Smooth muscle cell (in vitro differentiated cells): ENCODE measurements around the gene TAF5L. TPM values are rescaled to one million over a fixed set of nuclear protein-coding genes. Genes with fewer than 3 reads are reported as not detected.
"Not testable (repeated sequence)": the region's sequence is repeated elsewhere in the genome, so short reads cannot be mapped to it uniquely, and the experiment has no call there.

Source experiments
- DNase-seq: peaks from one replicate; lab custom pipeline; 2025; ENCODE audit not compliant: unreplicated experiment; lab: John Stamatoyannopoulos, UW
- H2AFZ ChIP-seq: fragments of 200-600 bp; sonication (generic); 2 replicates; pipeline ENCODE4 v1.6.0; 2016; ENCODE audit warnings: antibody characterized with exemption, low read depth, mild to moderate bottlenecking
- H3F3A ChIP-seq: fragments of 200-600 bp; sonication (generic); 2 replicates; pipeline ENCODE4 v1.6.0; 2017; ENCODE audit warnings: antibody characterized with exemption, low read depth
- H3K27ac ChIP-seq: fragments of 200-600 bp; sonication (generic); 2 replicates; pipeline ENCODE4 v1.5.1; 2016; ENCODE audit warnings: low read depth, mild to moderate bottlenecking
- H3K27me3 ChIP-seq: fragments of 200-600 bp; sonication (generic); 2 replicates; pipeline ENCODE4 v1.6.1; 2016; ENCODE audit warnings: low read depth, mild to moderate bottlenecking
- H3K36me3 ChIP-seq: fragments of 200-600 bp; sonication (generic); 2 replicates; pipeline ENCODE4 v1.5.1; 2016; ENCODE audit warnings: low read depth
- H3K4me1 ChIP-seq: fragments of 200-600 bp; sonication (generic); 2 replicates; pipeline ENCODE4 v1.5.1; 2016; ENCODE audit warnings: low read depth
- H3K4me2 ChIP-seq: fragments of 200-600 bp; sonication (generic); 2 replicates; pipeline ENCODE4 v1.6.0; 2016; ENCODE audit warnings: mild to moderate bottlenecking
- H3K4me3 ChIP-seq: fragments of 200-600 bp; sonication (generic); 2 replicates; pipeline ENCODE4 v1.5.1; 2016; ENCODE audit warnings: mild to moderate bottlenecking
- H3K79me2 ChIP-seq: fragments of 200-600 bp; sonication (generic); 2 replicates; pipeline ENCODE4 v1.6.0; 2016; ENCODE audit warnings: low read depth, mild to moderate bottlenecking
- H3K9ac ChIP-seq: fragments of 200-600 bp; sonication (generic); 2 replicates; pipeline ENCODE4 v1.6.0; 2016; ENCODE audit warnings: low read depth
- H3K9me3 ChIP-seq: fragments of 200-600 bp; sonication (generic); replicated peaks from 2 replicates; pipeline ENCODE4 v1.5.1; 2016; ENCODE audit warnings: low read depth
- H4K20me1 ChIP-seq: fragments of 200-600 bp; sonication (generic); 2 replicates; pipeline ENCODE4 v1.6.0; 2016; ENCODE audit warnings: low read depth
- WGBS: methylation state at CpG from one replicate; pipeline ENCODE4 v1.1.7; 2016; ENCODE audit warnings: low lambda C conversion rate; 5-methylcytosine and 5-hydroxymethylcytosine counted together
- polyA plus RNA-seq: library from polyadenylated mRNA; unstranded; fragments of >200 nt; fragmentation: Nextera tagmentation; extraction: Ambion mirVana; gene quantifications from 2 replicates; pipeline ENCODE4 v1.2.1, GENCODE V29; 2016
- total RNA-seq: library from RNA; depleted of rRNA; stranded (reverse); fragments of >200 nt; gene quantifications from 2 replicates; pipeline ENCODE4 v1.2.3, GENCODE V29; 2014
- TF ChIP-seq, protein P1 (sequence below): fragments of 200-600 bp; sonication (generic); IDR thresholded peaks from 2 replicates; pipeline ENCODE4 v1.5.1; 2017; ENCODE audit warnings: borderline replicate concordance, mild to moderate bottlenecking, antibody characterized with exemption; ENCODE audit not compliant: insufficient read depth, poor library complexity, severe bottlenecking

The TAF5L gene
- total and polyA plus RNA-seq, 2 experiments from 2014 or later: 3.3 to 11.3 TPM

DNA sequence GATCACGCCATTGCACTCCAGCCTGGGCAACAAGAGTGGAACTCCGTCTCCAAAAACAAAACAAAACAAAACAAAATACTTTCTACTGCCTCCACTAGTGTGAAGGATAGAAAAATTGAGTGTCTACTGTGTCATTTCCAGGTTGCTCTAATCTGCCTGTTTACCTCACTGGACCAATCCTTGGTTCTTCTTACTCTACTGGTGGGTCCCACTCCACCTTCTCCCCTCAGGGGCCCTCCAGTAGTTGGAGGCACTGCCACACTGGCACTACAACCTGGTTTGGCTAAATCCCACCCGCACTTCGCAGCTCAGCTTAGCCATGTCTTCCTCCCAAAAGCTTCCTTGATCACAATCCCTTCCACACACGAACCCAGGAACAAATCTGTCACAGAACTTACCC is 2.7 kb downstream of the TAF5L start:
- no peaks in the 10 kb centered on the region for H3K27me3 ChIP-seq
- no peaks in the 10 kb centered on the region for H3K9me3 ChIP-seq
- TF ChIP-seq, protein P1, sequence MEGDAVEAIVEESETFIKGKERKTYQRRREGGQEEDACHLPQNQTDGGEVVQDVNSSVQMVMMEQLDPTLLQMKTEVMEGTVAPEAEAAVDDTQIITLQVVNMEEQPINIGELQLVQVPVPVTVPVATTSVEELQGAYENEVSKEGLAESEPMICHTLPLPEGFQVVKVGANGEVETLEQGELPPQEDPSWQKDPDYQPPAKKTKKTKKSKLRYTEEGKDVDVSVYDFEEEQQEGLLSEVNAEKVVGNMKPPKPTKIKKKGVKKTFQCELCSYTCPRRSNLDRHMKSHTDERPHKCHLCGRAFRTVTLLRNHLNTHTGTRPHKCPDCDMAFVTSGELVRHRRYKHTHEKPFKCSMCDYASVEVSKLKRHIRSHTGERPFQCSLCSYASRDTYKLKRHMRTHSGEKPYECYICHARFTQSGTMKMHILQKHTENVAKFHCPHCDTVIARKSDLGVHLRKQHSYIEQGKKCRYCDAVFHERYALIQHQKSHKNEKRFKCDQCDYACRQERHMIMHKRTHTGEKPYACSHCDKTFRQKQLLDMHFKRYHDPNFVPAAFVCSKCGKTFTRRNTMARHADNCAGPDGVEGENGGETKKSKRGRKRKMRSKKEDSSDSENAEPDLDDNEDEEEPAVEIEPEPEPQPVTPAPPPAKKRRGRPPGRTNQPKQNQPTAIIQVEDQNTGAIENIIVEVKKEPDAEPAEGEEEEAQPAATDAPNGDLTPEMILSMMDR: no peak
- peaks cover 69% of the 10 kb centered on the region for H4K20me1 ChIP-seq
- WGBS: 97% methylated on average over 5 of the region's 5 CpGs
- H3K27ac ChIP-seq: no peak overlapping the region
- no peak overlapping the region for H3K4me3 ChIP-seq
- H3K79me2 ChIP-seq: peaks cover 86% of the 10 kb centered on the region
- H3F3A ChIP-seq: no peaks in the 10 kb centered on the region
- no peaks in the 10 kb centered on the region for H3K36me3 ChIP-seq
- H2AFZ ChIP-seq: no peak overlapping the region
- H3K4me2 ChIP-seq: no peak overlapping the region
- no peak for DNase-seq
- peaks cover 14% of the 10 kb centered on the region for H3K4me1 ChIP-seq
- no peak overlapping the region for H3K9ac ChIP-seq

- H3K9ac ChIP-seq, H3K27me3 ChIP-seq, H3K27ac ChIP-seq, H2AFZ ChIP-seq, H3K4me2 ChIP-seq, H3K36me3 ChIP-seq, H3K9me3 ChIP-seq, H3F3A ChIP-seq, DNase-seq, H3K4me3 ChIP-seq: not testable (repeated sequence)
- WGBS: 83% methylated on average over 10 of the region's 10 CpGs
- Histone ChIP-seq H4K20me1 (peaks cover 74% of the 10 kb centered on the region), H3K79me2 (peaks cover 88% of the 10 kb centered on the region), H3K4me1 (peaks cover 14% of the 10 kb centered on the region)
These were observed 3.2 kb downstream of the TAF5L start for GRCh38 chr1:229622641-229623120.

- H3F3A ChIP-seq: no peaks in the 10 kb centered on the region
- TF ChIP-seq, protein P1: no peak
- no peak for DNase-seq
- no peak overlapping the region for H3K4me2 ChIP-seq
- H3K9ac ChIP-seq: no peak overlapping the region
- WGBS: 85% methylated on average over 2 of the region's 2 CpGs
- H3K36me3 ChIP-seq: no peaks in the 10 kb centered on the region
- no peak overlapping the region for H2AFZ ChIP-seq
- H3K4me3 ChIP-seq: no peak overlapping the region
- H3K9me3 ChIP-seq: no peaks in the 10 kb centered on the region
- no peaks in the 10 kb centered on the region for H3K27me3 ChIP-seq
- peaks cover 88% of the 10 kb centered on the region for H3K79me2 ChIP-seq
- peaks cover 9% of the 10 kb centered on the region for H3K4me1 ChIP-seq
- H4K20me1 ChIP-seq: peaks cover 84% of the 10 kb centered on the region
- no peak overlapping the region for H3K27ac ChIP-seq
These were observed 4.3 kb downstream of the TAF5L start for GRCh38 chr1:229621663-229622062.

- Histone ChIP-seq H2AFZ (no peak overlapping the region), H3F3A (no peaks in the 10 kb centered on the region), H3K27me3 (no peaks in the 10 kb centered on the region), H3K4me1 (peaks cover 7% of the 10 kb centered on the region), H3K4me2 (no peak overlapping the region), H3K9me3 (no peaks in the 10 kb centered on the region), H3K36me3 (no peaks in the 10 kb centered on the region), H3K79me2 (peaks cover 90% of the 10 kb centered on the region), H3K9ac (no peak overlapping the region), H3K27ac (no peak overlapping the region), H4K20me1 (peaks cover 91% of the 10 kb centered on the region), H3K4me3 (no peak overlapping the region)
- 96% methylated on average over 3 of the region's 3 CpGs for WGBS
- no peak for DNase-seq
- TF ChIP-seq, protein P1: no peak
These were observed 5.0 kb downstream of the TAF5L start for GRCh38 chr1:229620876-229621275.
